Epithelial cell of proximal tubule (primary cell): ENCODE measurements around the gene DUSP8. TPM values are rescaled to one million over a fixed set of nuclear protein-coding genes. Genes with fewer than 3 reads are reported as not detected.

Experiments used
- DNase-seq: peaks from one replicate; pipeline ENCODE4 v3.0.0-alpha.2; 2011; ENCODE audit warnings: low read depth
- H3K4me3 ChIP-seq: 2 replicates; pipeline ENCODE4 v1.5.1; 2011; ENCODE audit warnings: low read depth, mild to moderate bottlenecking, low read length
- CTCF ChIP-seq: conservative IDR thresholded peaks from 2 replicates; pipeline ENCODE4 v1.5.1; 2012; ENCODE audit warnings: low read depth, mild to moderate bottlenecking, low read length
- total RNA-seq: library from RNA; depleted of rRNA; stranded (reverse); fragments of >200 nt; gene quantifications from 2 replicates; pipeline ENCODE4 v1.2.3, GENCODE V29; 2015

Gene DUSP8
- total RNA-seq, 1 donor from 2014 or later: 13.1 TPM

DNA sequence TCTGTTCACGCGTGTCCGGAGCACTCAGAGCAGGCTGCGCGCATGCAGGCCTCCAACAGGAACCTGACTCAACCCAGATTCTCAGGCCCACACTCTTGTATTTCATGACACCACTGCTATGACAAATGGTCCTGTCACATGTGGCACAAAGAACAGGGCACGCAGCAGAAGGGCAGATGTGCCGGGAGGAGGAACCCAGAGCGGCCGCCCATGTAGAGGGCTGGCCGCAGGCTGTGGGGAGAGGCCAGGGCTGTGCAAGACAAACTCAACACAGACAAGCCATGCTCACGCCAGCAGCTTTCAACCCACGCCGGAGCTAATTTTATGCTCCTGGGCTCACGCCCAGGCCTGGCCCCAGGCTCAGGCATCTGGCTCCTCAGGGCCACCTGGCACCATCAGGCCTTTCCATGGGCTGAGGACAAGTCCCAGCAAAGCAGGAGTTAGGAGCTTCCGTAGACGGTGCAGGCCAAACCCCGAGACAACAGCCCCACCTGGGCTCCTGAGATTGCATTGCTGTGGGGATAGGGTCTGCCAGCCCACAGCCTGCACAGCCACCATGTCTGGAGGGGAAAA is 40.0 kb downstream of the DUSP8 start:
- no peak for TF ChIP-seq CTCF
- no peak overlapping the region for H3K4me3 ChIP-seq
- DNase-seq: no peak

DNA sequence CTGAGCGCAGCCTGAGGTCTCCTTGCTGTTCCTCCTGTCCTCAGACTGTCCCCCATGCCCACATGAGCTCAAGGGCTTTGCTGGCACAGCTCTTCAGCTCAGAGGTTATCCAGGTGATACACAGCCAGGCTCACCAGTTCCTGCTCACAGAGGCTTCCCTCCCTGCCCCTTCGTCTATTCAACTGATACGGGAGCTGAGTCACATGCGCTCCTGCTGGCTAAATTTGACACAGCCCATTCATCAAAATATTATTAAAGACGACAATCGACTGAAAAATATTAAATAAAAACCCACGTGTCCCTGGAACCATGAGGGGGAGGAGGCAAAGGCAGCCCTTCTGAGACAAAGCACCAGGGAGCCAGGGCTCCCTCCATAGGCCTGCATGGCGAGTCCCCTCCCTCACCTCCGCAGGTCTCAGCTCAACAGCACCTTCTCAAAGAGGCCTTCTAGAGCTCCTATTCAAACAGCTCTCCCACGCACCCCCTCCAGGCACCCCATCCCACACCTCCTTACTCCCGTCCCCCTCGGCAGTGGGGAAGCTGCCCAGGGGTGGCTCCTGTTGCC is 40.5 kb downstream of the DUSP8 start:
- no peak overlapping the region for H3K4me3 ChIP-seq
- no peak for DNase-seq
- TF ChIP-seq CTCF: no peak

GRCh38 chr11:1530686-1531448 is 41.2 kb downstream of the DUSP8 start:
- no peak overlapping the region for H3K4me3 ChIP-seq
- TF ChIP-seq CTCF: no peak
- no peak for DNase-seq

- no peak overlapping the region for H3K4me3 ChIP-seq
- no peak for DNase-seq
- TF ChIP-seq CTCF: no peak
Measured at GRCh38 chr11:1529774-1530173, 42.3 kb downstream of the DUSP8 start.

DNA sequence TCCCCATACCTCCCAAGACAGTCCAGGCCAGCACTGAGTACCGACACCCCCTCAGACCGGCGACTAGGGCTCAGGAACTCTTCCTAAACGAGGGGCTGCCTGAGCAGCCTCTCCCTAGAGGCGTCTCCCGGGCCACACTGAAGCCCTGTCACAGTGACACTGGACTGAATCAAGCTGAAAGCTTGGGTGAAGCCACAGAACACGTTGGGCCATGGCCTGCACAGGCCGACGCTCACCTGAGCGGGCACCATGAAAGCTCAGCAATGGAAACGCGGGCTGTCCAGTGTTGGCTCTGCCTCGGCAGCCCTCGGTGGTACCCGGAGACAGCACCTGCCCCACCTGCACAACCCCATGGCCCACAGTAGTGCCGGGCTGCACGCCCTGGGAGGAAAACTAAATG is 42.8 kb downstream of the DUSP8 start:
- no peak for TF ChIP-seq CTCF
- no peak overlapping the region for H3K4me3 ChIP-seq
- DNase-seq: no peak

GRCh38 chr11:1528710-1529109 is 43.4 kb downstream of the DUSP8 start:
- DNase-seq: no peak
- no peak for TF ChIP-seq CTCF
- H3K4me3 ChIP-seq: no peak overlapping the region
